Gastrocnemius medialis (tissue), 4 donors: ENCODE measurements around the gene ELMO1. TPM values are rescaled to one million over a fixed set of nuclear protein-coding genes. Genes with fewer than 3 reads are reported as not detected.
A peak's percentile ranks its signal among the peaks of the same experiment; 100 is the strongest.

Experiments
- ATAC-seq, 2 donors: fragments of 150-250 bp; one replicate each; pipeline ENCODE4 v1.9.1; 2016
- DNase-seq, 2 donors: peaks; one replicate each; pipeline ENCODE4 v3.0.0-alpha.2; 2019
- H3K27ac ChIP-seq, 4 donors: fragments of 200-600 bp; sonication (generic); 1 replicate in 1 of 4; 2 replicates in 3 of 4; pipeline ENCODE4 v1.5.1; 2016 to 2018; ENCODE audit warnings: mild to moderate bottlenecking in 2 of 4, moderate library complexity in 1 of 4
- H3K27me3 ChIP-seq, 3 donors: fragments of 200-600 bp; sonication (generic) in 2 of 3; 1 replicate in 1 of 3; 2 replicates in 2 of 3; pipeline versions ENCODE4 v1.5.1 to v1.6.0; 2016 to 2019; ENCODE audit warnings: mild to moderate bottlenecking in 1 of 3, moderate library complexity in 1 of 3
- H3K36me3 ChIP-seq, 2 donors: fragments of 200-600 bp; sonication (generic) in 1 of 2; one replicate each; pipeline ENCODE4 v1.5.1; 2017 to 2018
- H3K4me1 ChIP-seq, 2 donors: fragments of 200-600 bp; sonication (generic) in 1 of 2; one replicate each; pipeline ENCODE4 v1.5.1; 2016 to 2017; ENCODE audit warnings: mild to moderate bottlenecking in 2 of 2
- H3K4me3 ChIP-seq, 4 donors: fragments of 200-600 bp; sonication (generic) in 3 of 4; 1 replicate in 1 of 4; 2 replicates in 3 of 4; pipeline ENCODE4 v1.5.1; 2016 to 2019; ENCODE audit warnings: mild to moderate bottlenecking in 2 of 4
- H3K9me3 ChIP-seq, 3 donors: fragments of 200-600 bp; sonication (generic) in 2 of 3; 1 replicate in 1 of 3; 2 replicates in 2 of 3; pipeline ENCODE4 v1.5.1; 2016 to 2019
- CTCF ChIP-seq, 5 experiments: fragments of 450-650 bp in 3 of 5; fragments of 200-600 bp in 2 of 5; sonication (generic) in 2 of 5; IDR thresholded peaks in 4 of 5; conservative IDR thresholded peaks in 1 of 5; 1 replicate in 4 of 5; 2 replicates in 1 of 5; pipeline ENCODE4 v1.5.1; 2016 to 2019; ENCODE audit warnings: antibody characterized with exemption in 5 of 5, mild to moderate bottlenecking in 3 of 5, moderate library complexity in 3 of 5
- POLR2A ChIP-seq, 2 donors: fragments of 450-650 bp; IDR thresholded peaks; one replicate each; pipeline ENCODE4 v1.6.1; 2017; ENCODE audit warnings: antibody characterized with exemption in 2 of 2, mild to moderate bottlenecking in 2 of 2, moderate library complexity in 2 of 2
- in situ Hi-C, 4 donors: fragments of 200-750 bp; cut with MboI; loops; one replicate each; pipeline versions ENCODE4 v1.15.0 to v1.8.0; 2017; ENCODE audit warnings: low sequenced_read_pairs in 4 of 4
- intact Hi-C: fragments of 100-400 bp; cut with DNase I; formaldehyde crosslinking; loops from one replicate; pipeline ENCODE4 v1.15.1; 2023; ENCODE audit warnings: low total_unique reads
- total RNA-seq, 4 donors: library from RNA; depleted of rRNA; stranded (reverse); fragments of >200 nt; gene quantifications; one replicate each; pipeline versions ENCODE4 v1.1.0 to v1.2.3, GENCODE V29; 2016

ELMO1 gene
- total RNA-seq, 4 donors from 2014 or later = 8.4 to 18.9 (median 14.6) TPM

GRCh38 chr7:36969376-36969775 lies 479.3 kb downstream of the ELMO1 start:
- ATAC-seq (no peak), DNase-seq (no peak)
- H3K4me3 ChIP-seq = no peak overlapping the region
- in situ Hi-C loops = no loop called here
- TF ChIP-seq CTCF (IDR thresholded peaks at IDR 0.05 in 4 of 5, conservative IDR thresholded peaks at IDR 0.05 in 1 of 5) (no peak), POLR2A (IDR thresholded peaks at IDR 0.05) (no peak)
- H3K36me3 ChIP-seq = no peaks in the 10 kb centered on the region
- no peaks in the 10 kb centered on the region for H3K27me3 ChIP-seq
- H3K9me3 ChIP-seq = no peaks in the 10 kb centered on the region
- intact Hi-C loops = loop anchor here (5.0 kb wide), 1 partner anchor 228 kb away; no protein-coding TSS in a partner anchor
- peaks cover 0 to 12% of the 10 kb centered on the region in 2 donors for H3K4me1 ChIP-seq
- no peak overlapping the region for H3K27ac ChIP-seq

DNA sequence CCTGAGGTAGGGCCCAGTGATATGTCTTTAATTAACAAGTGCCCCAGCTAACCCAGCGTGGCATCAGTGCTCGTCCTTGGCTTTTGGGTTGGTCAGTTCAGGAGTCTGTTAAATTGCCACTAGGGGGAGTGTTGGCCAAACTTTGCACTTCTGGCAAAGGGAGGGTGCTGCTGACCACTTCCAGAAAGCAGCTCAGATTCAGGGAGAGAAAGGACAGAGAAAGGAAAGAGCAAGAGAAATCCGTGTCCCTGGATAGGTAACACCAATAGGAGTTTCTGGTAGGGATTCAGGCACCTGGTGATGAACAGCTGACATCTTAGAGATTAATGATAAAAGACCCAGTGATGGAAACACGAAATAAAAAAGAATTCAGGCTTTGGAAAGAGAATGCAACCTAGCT lies 481.3 kb downstream of the ELMO1 start:
- peak; percentile 40 to 81 (median 59) for TF ChIP-seq CTCF (IDR thresholded peaks at IDR 0.05 in 4 of 5, conservative IDR thresholded peaks at IDR 0.05 in 1 of 5)
- TF ChIP-seq POLR2A (IDR thresholded peaks at IDR 0.05) = no peak
- in situ Hi-C loops = no loop called here
- H3K4me3 ChIP-seq = no peak overlapping the region
- no peak overlapping the region for H3K27ac ChIP-seq
- no peaks in the 10 kb centered on the region for H3K27me3 ChIP-seq
- peaks cover 0 to 12% of the 10 kb centered on the region in 2 donors for H3K4me1 ChIP-seq
- ATAC-seq = peak; percentile 91 to 94
- intact Hi-C loops = loop anchor here (2.0 to 5.0 kb wide), 2 partner anchors 215 to 230 kb away; no protein-coding TSS in a partner anchor
- DNase-seq = peak; percentile 26 to 41
- no peaks in the 10 kb centered on the region for H3K9me3 ChIP-seq
- no peaks in the 10 kb centered on the region for H3K36me3 ChIP-seq

GRCh38 chr7:36966636-36967035 lies 482.0 kb downstream of the ELMO1 start:
- TF ChIP-seq CTCF (IDR thresholded peaks at IDR 0.05 in 4 of 5, conservative IDR thresholded peaks at IDR 0.05 in 1 of 5) (no peak), POLR2A (IDR thresholded peaks at IDR 0.05) (no peak)
- Histone ChIP-seq H3K36me3 (no peaks in the 10 kb centered on the region), H3K27ac (no peak overlapping the region), H3K27me3 (no peaks in the 10 kb centered on the region), H3K4me3 (no peak overlapping the region), H3K9me3 (no peaks in the 10 kb centered on the region), H3K4me1 (peaks cover 0 to 16% of the 10 kb centered on the region in 2 donors)
- ATAC-seq (no peak), DNase-seq (no peak)
- in situ Hi-C loops (no loop called here), intact Hi-C loops (loop anchor here (2.0 to 5.0 kb wide), 2 partner anchors 216 to 231 kb away; no protein-coding TSS in a partner anchor)

- H3K4me1 ChIP-seq = peaks cover 0 to 14% of the 10 kb centered on the region in 2 donors
Measured at GRCh38 chr7:36966039-36966438, 482.6 kb downstream of the ELMO1 start.

More at GRCh38 chr7:36966039-36966438, 482.6 kb downstream of the ELMO1 start:
- no peaks in the 10 kb centered on the region for H3K36me3 ChIP-seq
- in situ Hi-C loops = no loop called here
- no peak for TF ChIP-seq POLR2A (IDR thresholded peaks at IDR 0.05)
- no peak for TF ChIP-seq CTCF (IDR thresholded peaks at IDR 0.05 in 4 of 5, conservative IDR thresholded peaks at IDR 0.05 in 1 of 5)
- ATAC-seq (no peak), DNase-seq (no peak)
- H3K4me3 ChIP-seq = no peak overlapping the region
- intact Hi-C loops = loop anchor here (2.0 to 5.0 kb wide), 2 partner anchors 217 to 231 kb away; no protein-coding TSS in a partner anchor
- peak overlapping the region in 1 of 4 donors; percentile 10 for H3K27ac ChIP-seq
- H3K9me3 ChIP-seq = no peaks in the 10 kb centered on the region
- no peaks in the 10 kb centered on the region for H3K27me3 ChIP-seq
